Endothelial cell of umbilical vein (primary cell): Measurements from ENCODE around the gene MVP. TPM values are rescaled to one million over a fixed set of nuclear protein-coding genes. Genes with fewer than 3 reads are reported as not detected.

ENCODE experiments used
- BruUV-seq: library from RNA; stranded (reverse); fragments of 400-500 nt; replicated peaks from 2 replicates; lab custom pipeline; 2021; lab: Mats Ljungman, UMichigan
- CTCF ChIA-PET: fragments of 300-600, 350-600 bp; sonication (Branson Sonifier 250); formaldehyde crosslinking; loops from one replicate; lab custom pipeline; 2021; ENCODE audit warnings: antibody characterized with exemption, inconsistent platforms; lab: Charles Lee
- POLR2A ChIA-PET: fragments of 300-600, 350-600 bp; sonication (Branson Sonifier 250); formaldehyde crosslinking; loops from one replicate; lab custom pipeline; 2021; ENCODE audit warnings: antibody characterized with exemption, inconsistent platforms; lab: Charles Lee
- DNase-seq: peaks from one replicate; pipeline ENCODE4 v3.0.0-alpha.2; 2011; ENCODE audit warnings: low read depth, low spot score
- FAIRE-seq: peaks from 2 replicates; lab custom pipeline; 2011; peaks lifted over from hg19 to GRCh38; lab: Jason Lieb, UNC
- H2AFZ ChIP-seq: 2 replicates; pipeline ENCODE4 v1.6.0; 2012; ENCODE audit warnings: low read depth, low read length, control low read depth, inconsistent platforms
- H3K27ac ChIP-seq: 2 replicates; pipeline ENCODE4 v1.5.1; 2011; ENCODE audit warnings: low read depth, mild to moderate bottlenecking, control low read depth, low read length, moderate library complexity; ENCODE audit not compliant: insufficient read depth
- H3K27me3 ChIP-seq, 2 experiments: 2 replicates each; pipeline versions ENCODE4 v1.6.0 to v1.6.1; 2011; ENCODE audit warnings: low read length in 2 of 2, mixed read lengths in 1 of 2; ENCODE audit not compliant: control insufficient read depth in 2 of 2, insufficient read depth in 2 of 2
- H3K36me3 ChIP-seq, 2 experiments: 2 replicates in 1 of 2; 3 replicates in 1 of 2; pipeline ENCODE4 v1.5.1; 2011; ENCODE audit warnings: low read length in 2 of 2, mild to moderate bottlenecking in 1 of 2, moderate library complexity in 1 of 2; ENCODE audit not compliant: control insufficient read depth in 2 of 2, insufficient read depth in 2 of 2; ENCODE audit errors: extremely low read depth in 1 of 2
- H3K4me1 ChIP-seq: 3 replicates; pipeline ENCODE4 v1.5.1; 2011; ENCODE audit warnings: mild to moderate bottlenecking, low read length; ENCODE audit not compliant: control insufficient read depth, insufficient read depth; ENCODE audit errors: extremely low read depth
- H3K4me2 ChIP-seq: 2 replicates; pipeline ENCODE4 v1.6.1; 2011; ENCODE audit warnings: low read length, control low read depth, mixed read lengths; ENCODE audit not compliant: insufficient read depth
- H3K4me3 ChIP-seq, 3 experiments: fragments of 200-600 bp in 1 of 3; sonication (generic), shearing (Covaris generic) in 1 of 3; replicated peaks in 1 of 3; 2 replicates each; pipeline ENCODE4 v1.5.1; 2011 to 2016; ENCODE audit warnings: control low read depth in 3 of 3, low read length in 3 of 3, mild to moderate bottlenecking in 2 of 3, inconsistent platforms in 1 of 3, low read depth in 1 of 3, moderate library complexity in 1 of 3; ENCODE audit not compliant: insufficient read depth in 1 of 3
- H3K79me2 ChIP-seq: 2 replicates; pipeline ENCODE4 v1.6.0; 2012; ENCODE audit warnings: low read length, inconsistent platforms; ENCODE audit not compliant: control insufficient read depth, insufficient read depth
- H3K9ac ChIP-seq: replicated peaks from 2 replicates; pipeline ENCODE3; 2011; ENCODE audit warnings: low read length, control low read depth; ENCODE audit not compliant: insufficient read depth; ENCODE audit errors: extremely low read depth
- H3K9me1 ChIP-seq: replicated peaks from 3 replicates; pipeline ENCODE4 v1.6.0; 2011; ENCODE audit warnings: mild to moderate bottlenecking, low read length; ENCODE audit not compliant: control insufficient read depth, insufficient read depth; ENCODE audit errors: extremely low read depth
- H3K9me3 ChIP-seq: replicated peaks from 2 replicates; pipeline ENCODE4 v1.5.1; 2012; ENCODE audit warnings: low read length, inconsistent platforms; ENCODE audit not compliant: control insufficient read depth, insufficient read depth
- H4K20me1 ChIP-seq: replicated peaks from 2 replicates; pipeline ENCODE3; 2011; ENCODE audit warnings: mild to moderate bottlenecking, low read length; ENCODE audit not compliant: control insufficient read depth, insufficient read depth; ENCODE audit errors: extremely low read depth
- EZH2 ChIP-seq: IDR thresholded peaks from 2 replicates; pipeline ENCODE4 v1.6.1; 2012; ENCODE audit warnings: borderline replicate concordance, low read depth, mild to moderate bottlenecking, moderate library complexity, low read length, inconsistent platforms; ENCODE audit not compliant: severe bottlenecking
- FOS ChIP-seq: IDR thresholded peaks from 2 replicates; pipeline ENCODE4 v1.6.1; 2011; ENCODE audit warnings: mild to moderate bottlenecking, low read length, moderate library complexity, borderline replicate concordance; ENCODE audit not compliant: insufficient read depth
- GATA2 ChIP-seq: IDR thresholded peaks from 2 replicates; pipeline ENCODE4 v1.7.0; 2011; ENCODE audit warnings: low read depth, mild to moderate bottlenecking, moderate library complexity, mixed read lengths, low read length; ENCODE audit not compliant: insufficient read length, insufficient read depth
- MYC ChIP-seq: IDR thresholded peaks from one replicate; pipeline ENCODE4 v1.6.1; 2011; ENCODE audit warnings: mild to moderate bottlenecking, low read depth, low read length
- POLR2A ChIP-seq: IDR thresholded peaks from 2 replicates; pipeline ENCODE4 v1.6.1; 2012; ENCODE audit warnings: low read depth, mild to moderate bottlenecking, control low read depth, low read length
- POLR2AphosphoS5 ChIP-seq: IDR thresholded peaks from 2 replicates; pipeline ENCODE4 v1.6.1; 2012; ENCODE audit warnings: low read depth, mild to moderate bottlenecking, control low read depth, low read length, moderate library complexity; ENCODE audit not compliant: insufficient read depth
- dilution Hi-C: fragments of 300-500 bp; cut with MboI; formaldehyde crosslinking; loops from one replicate; pipeline ENCODE4 v1.15.0; 2019; ENCODE audit warnings: low sequenced_read_pairs; ENCODE audit not compliant: extremely low pct_ligation_motif_present
- intact Hi-C: fragments of 100-400 bp; cut with micrococcal nuclease; formaldehyde crosslinking; loops from one replicate; pipeline ENCODE4 v1.10.0; 2022
- polyA plus RNA-seq, 4 experiments: library from polyadenylated mRNA; depleted of rRNA in 3 of 4; stranded (reverse) in 3 of 4; unstranded in 1 of 4; fragments of >200 nt; gene quantifications; 2 replicates each; pipeline versions ENCODE4 v1.2.1 to v1.2.3, GENCODE V29; 2011 to 2012; ENCODE audit warnings: missing spikeins in 1 of 4
- total RNA-seq: library from RNA; stranded (reverse); gene quantifications from 2 replicates; pipeline ENCODE4 v1.2.3, GENCODE V29; 2021
- TF ChIP-seq, protein P1 (sequence below), 2 donors: IDR thresholded peaks; 1 replicate in 1 of 2; 2 replicates in 1 of 2; pipeline ENCODE4 v1.5.1; 2011; ENCODE audit warnings: low read length in 2 of 2, mild to moderate bottlenecking in 2 of 2, moderate library complexity in 2 of 2, control low read depth in 1 of 2, inconsistent platforms in 1 of 2, low read depth in 1 of 2; ENCODE audit not compliant: insufficient read depth in 1 of 2; ENCODE audit errors: extremely low read depth in 1 of 2

MVP gene
- total and polyA plus RNA-seq, 2 donors (not counting 3 experiments of a cell fraction or from before 2014, with no cell fraction given): 49.8 to 118 TPM

DNA sequence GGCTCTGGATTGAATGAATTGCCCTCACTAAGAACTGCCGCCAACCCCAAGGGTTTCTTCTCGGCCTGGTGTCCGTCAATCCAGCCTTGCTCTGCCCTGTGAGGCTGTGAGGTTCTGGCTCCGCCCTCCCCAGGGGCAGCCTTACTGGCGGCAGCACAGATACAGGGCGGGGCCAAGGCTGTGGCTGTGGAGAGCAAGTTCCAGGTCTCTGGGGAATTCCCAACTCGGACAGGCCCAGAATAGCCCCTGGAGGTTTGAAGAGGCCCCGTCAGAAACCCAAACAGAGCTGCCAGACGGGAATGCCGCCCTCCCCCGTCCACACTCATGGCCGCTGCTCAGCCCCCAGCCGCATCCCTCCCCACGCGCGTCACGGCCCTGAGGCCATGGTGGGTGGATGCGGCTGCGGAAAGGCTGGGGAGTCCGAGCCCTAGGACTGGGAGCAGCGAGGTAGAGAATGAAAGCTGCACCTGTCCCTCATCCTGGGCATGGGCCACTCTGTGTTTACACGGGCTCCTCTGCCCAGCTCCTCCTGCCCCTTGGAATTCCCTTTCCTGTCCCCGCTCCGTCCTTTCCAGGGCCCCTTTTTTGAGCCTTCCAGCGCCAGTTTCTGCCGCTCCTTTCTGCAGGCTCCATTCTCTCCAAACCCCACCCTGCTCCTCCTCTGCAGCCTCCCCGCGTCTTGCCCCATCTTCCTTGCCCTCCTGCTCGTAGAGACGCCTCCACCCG lies 8.9 kb upstream of the MVP start:
- peak; percentile 94 for DNase-seq
- Histone ChIP-seq H2AFZ (peak overlapping the region; percentile 64), H4K20me1 (no peaks in the 10 kb centered on the region), H3K9me3 (no peaks in the 10 kb centered on the region), H3K79me2 (peaks cover 29% of the 10 kb centered on the region), H3K4me3 (peak overlapping the region; percentile 39 to 49 (median 46)), H3K9ac (peak overlapping the region; percentile 36), H3K27me3 (no peaks in the 10 kb centered on the region), H3K4me2 (peak overlapping the region; percentile 85), H3K4me1 (peaks cover 47% of the 10 kb centered on the region), H3K36me3 (peaks cover 0 to 14% of the 10 kb centered on the region in 2 experiments), H3K9me1 (no peaks in the 10 kb centered on the region), H3K27ac (peak overlapping the region; percentile 35)
- dilution Hi-C loops: no loop called here
- POLR2A ChIA-PET: no interaction called here
- intact Hi-C loops: loop anchor here (1.0 to 2.0 kb wide), 2 partner anchors 51 to 185 kb away; partner anchors contain the start of genes CDIPT and INO80E
- CTCF ChIA-PET: interaction anchor here (0.6 to 4.0 kb wide), 3 partner anchors 37 to 111 kb away, joined by 3 to 29 read pairs (median 4); no protein-coding TSS in a partner anchor
- FAIRE-seq: peak; percentile 98
- BruUV-seq: no TSS peak
- TF ChIP-seq POLR2AphosphoS5 (peak; percentile 53), EZH2 (no peak), FOS (no peak), GATA2 (no peak), POLR2A (peak; percentile 32), MYC (no peak)
- TF ChIP-seq, protein P1, sequence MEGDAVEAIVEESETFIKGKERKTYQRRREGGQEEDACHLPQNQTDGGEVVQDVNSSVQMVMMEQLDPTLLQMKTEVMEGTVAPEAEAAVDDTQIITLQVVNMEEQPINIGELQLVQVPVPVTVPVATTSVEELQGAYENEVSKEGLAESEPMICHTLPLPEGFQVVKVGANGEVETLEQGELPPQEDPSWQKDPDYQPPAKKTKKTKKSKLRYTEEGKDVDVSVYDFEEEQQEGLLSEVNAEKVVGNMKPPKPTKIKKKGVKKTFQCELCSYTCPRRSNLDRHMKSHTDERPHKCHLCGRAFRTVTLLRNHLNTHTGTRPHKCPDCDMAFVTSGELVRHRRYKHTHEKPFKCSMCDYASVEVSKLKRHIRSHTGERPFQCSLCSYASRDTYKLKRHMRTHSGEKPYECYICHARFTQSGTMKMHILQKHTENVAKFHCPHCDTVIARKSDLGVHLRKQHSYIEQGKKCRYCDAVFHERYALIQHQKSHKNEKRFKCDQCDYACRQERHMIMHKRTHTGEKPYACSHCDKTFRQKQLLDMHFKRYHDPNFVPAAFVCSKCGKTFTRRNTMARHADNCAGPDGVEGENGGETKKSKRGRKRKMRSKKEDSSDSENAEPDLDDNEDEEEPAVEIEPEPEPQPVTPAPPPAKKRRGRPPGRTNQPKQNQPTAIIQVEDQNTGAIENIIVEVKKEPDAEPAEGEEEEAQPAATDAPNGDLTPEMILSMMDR (IDR thresholded peaks at IDR 0.05; ENCODE audit: extremely low read depth in 1 of 2, insufficient read depth in 1 of 2, low read depth in 1 of 2, low read length in 2 of 2): no peak
